Ovary (tissue), 9 donors: Measurements from ENCODE around the gene SH3RF1. TPM values are rescaled to one million over a fixed set of nuclear protein-coding genes. Genes with fewer than 3 reads are reported as not detected.

ENCODE experiments used
- DNase-seq, 5 donors: peaks; one replicate each; pipeline ENCODE4 v3.0.0-alpha.2; 2019 to 2020
- H3K27ac ChIP-seq, 2 donors: fragments of 200-600 bp; one replicate each; pipeline versions ENCODE4 v1.5.1 to v1.8.0; 2019 to 2022
- H3K27me3 ChIP-seq: fragments of 200-600 bp; one replicate; pipeline ENCODE4 v1.8.0; 2022
- H3K36me3 ChIP-seq: fragments of 200-600 bp; sonication (generic); one replicate; pipeline ENCODE4 v1.5.1; 2019
- H3K4me1 ChIP-seq: one replicate; pipeline ENCODE4 v1.8.1; 2013; ENCODE audit warnings: mild to moderate bottlenecking, moderate library complexity; ENCODE audit not compliant: insufficient read depth
- H3K4me3 ChIP-seq: fragments of 200-600 bp; sonication (generic); one replicate; pipeline ENCODE4 v1.5.1; 2017
- H3K9me3 ChIP-seq, 2 donors: fragments of 200-600 bp in 1 of 2; sonication (generic) in 1 of 2; one replicate each; pipeline versions ENCODE4 v1.5.1 to v1.8.1; 2013 to 2019; ENCODE audit warnings: mild to moderate bottlenecking in 1 of 2, moderate library complexity in 1 of 2
- CTCF ChIP-seq, 3 donors: fragments of 450-650 bp in 2 of 3; fragments of 200-600 bp in 1 of 3; IDR thresholded peaks; one replicate each; pipeline versions ENCODE4 v1.5.1 to v1.8.0; 2016 to 2022; ENCODE audit warnings: antibody characterized with exemption in 3 of 3, mild to moderate bottlenecking in 1 of 3
- EP300 ChIP-seq: sonication (generic); formaldehyde crosslinking; IDR thresholded peaks from one replicate; pipeline ENCODE4 v1.6.1; 2017; ENCODE audit warnings: antibody characterized with exemption
- POLR2A ChIP-seq: fragments of 450-650 bp; IDR thresholded peaks from one replicate; pipeline ENCODE4 v1.6.1; 2017; ENCODE audit warnings: antibody characterized with exemption, mild to moderate bottlenecking, moderate library complexity
- WGBS, 3 donors: extraction: QIAGEN DNeasy Blood & Tissue Kit in 1 of 3; methylation state at CpG; one replicate each; pipeline versions ENCODE4 v1.1.5 to v1.1.7; 2013 to 2017; 5-methylcytosine and 5-hydroxymethylcytosine counted together
- intact Hi-C, 4 donors: fragments of 100-400 bp; cut with DNase I; formaldehyde crosslinking; loops; one replicate each; pipeline versions ENCODE4 v1.11.0 to v1.15.1; 2022 to 2023
- polyA plus RNA-seq, 2 donors: library from polyadenylated mRNA; stranded (reverse); fragments of 200-250 nt in 1 of 2; fragments of 350-450 nt in 1 of 2; fragmentation: Illumina TruSeq in 1 of 2; extraction: RNeasy Lipid Tissue Mini Kit (QIAGEN cat#74804) in 1 of 2; gene quantifications; one replicate each; pipeline ENCODE4 v1.2.3, GENCODE V29; 2013 to 2014
- total RNA-seq, 7 donors: library from RNA; depleted of rRNA in 2 of 7; stranded (reverse); fragments of >200 nt in 2 of 7; fragmentation: NEBNext Ultra II Directional in 3 of 7; extraction: Animal tissue kit (Norgen Biotek cat#: 25700) in 3 of 7; gene quantifications; one replicate each; pipeline versions ENCODE4 v1.1.0 to v1.2.4, GENCODE V29; 2016 to 2023
- donor health status: DM: no; HTN: no; CAD: no; lungs with moderate emphysema.
- donor health status: DM: no; HTN: no; CAD: no.
- donor health status: Bipolar disorder and iron deficiency.
- donor health status: DM: yes; HTN: yes; CAD: no.
- donor health status: DM: no; HTN: no; CAD: no.
- donor health status: DM: yes; HTN: yes; CAD: no.

Gene SH3RF1
- total and polyA plus RNA-seq, 9 donors, result 8.2 to 32.6 (median 22.3) TPM

- H3K4me3 ChIP-seq, result no peak overlapping the region
- intact Hi-C loops, result no loop called here
- no peak for TF ChIP-seq POLR2A
- TF ChIP-seq EP300, result no peak
- no peak for TF ChIP-seq CTCF (IDR thresholded peaks at IDR 0.05)
- no peak for DNase-seq
- no peak overlapping the region for H3K27ac ChIP-seq
- H3K9me3 ChIP-seq, result no peaks in the 10 kb centered on the region
- peaks cover 17% of the 10 kb centered on the region for H3K4me1 ChIP-seq
- no peaks in the 10 kb centered on the region for H3K27me3 ChIP-seq
- no peaks in the 10 kb centered on the region for H3K36me3 ChIP-seq
- WGBS, 3 donors, result 34 to 37% (median 35%) methylated on average over 1 of the region's 1 CpG
Observed at GRCh38 chr4:169267070-169267469, 3.7 kb downstream of the SH3RF1 start.

GRCh38 chr4:169266661-169267060 lies 4.1 kb downstream of the SH3RF1 start:
- no peak for DNase-seq
- Histone ChIP-seq H3K4me3 (no peak overlapping the region), H3K4me1 (peaks cover 16% of the 10 kb centered on the region), H3K36me3 (no peaks in the 10 kb centered on the region), H3K9me3 (no peaks in the 10 kb centered on the region), H3K27me3 (no peaks in the 10 kb centered on the region), H3K27ac (no peak overlapping the region)
- TF ChIP-seq POLR2A (no peak), CTCF (IDR thresholded peaks at IDR 0.05) (no peak)
- 96 to 99% (median 96%) methylated on average over 3 of the region's 3 CpGs for WGBS, 3 donors
- intact Hi-C loops, result no loop called here

GRCh38 chr4:169266081-169266480 lies 4.7 kb downstream of the SH3RF1 start:
- no peaks in the 10 kb centered on the region for H3K27me3 ChIP-seq
- peaks cover 13% of the 10 kb centered on the region for H3K4me1 ChIP-seq
- no peaks in the 10 kb centered on the region for H3K36me3 ChIP-seq
- H3K4me3 ChIP-seq, result no peak overlapping the region
- H3K9me3 ChIP-seq, result no peaks in the 10 kb centered on the region
- intact Hi-C loops, result no loop called here
- TF ChIP-seq CTCF (IDR thresholded peaks at IDR 0.05) (no peak), EP300 (no peak), POLR2A (no peak)
- H3K27ac ChIP-seq, result no peak overlapping the region
- no peak for DNase-seq
- WGBS, 3 donors, result 90 to 95% (median 91%) methylated on average over 4 of the region's 4 CpGs

GRCh38 chr4:169263791-169264392 lies 6.9 kb downstream of the SH3RF1 start:
- Histone ChIP-seq H3K27ac (no peak overlapping the region), H3K36me3 (no peaks in the 10 kb centered on the region), H3K4me3 (no peak overlapping the region), H3K27me3 (no peaks in the 10 kb centered on the region), H3K9me3 (no peaks in the 10 kb centered on the region), H3K4me1 (peaks cover 11% of the 10 kb centered on the region)
- intact Hi-C loops, result no loop called here
- WGBS, 3 donors, result 88 to 100% (median 96%) methylated on average over 1 of the region's 1 CpG
- DNase-seq, result no peak
- TF ChIP-seq CTCF (IDR thresholded peaks at IDR 0.05) (no peak), EP300 (no peak), POLR2A (no peak)
